ENCODE data around the gene DEPDC5. TPM values are rescaled to one million over a fixed set of nuclear protein-coding genes. Genes with fewer than 3 reads are reported as not detected.

DEPDC5 gene
- total RNA-seq, 1 experiment from 2014 or later: 13.3 TPM

DNA sequence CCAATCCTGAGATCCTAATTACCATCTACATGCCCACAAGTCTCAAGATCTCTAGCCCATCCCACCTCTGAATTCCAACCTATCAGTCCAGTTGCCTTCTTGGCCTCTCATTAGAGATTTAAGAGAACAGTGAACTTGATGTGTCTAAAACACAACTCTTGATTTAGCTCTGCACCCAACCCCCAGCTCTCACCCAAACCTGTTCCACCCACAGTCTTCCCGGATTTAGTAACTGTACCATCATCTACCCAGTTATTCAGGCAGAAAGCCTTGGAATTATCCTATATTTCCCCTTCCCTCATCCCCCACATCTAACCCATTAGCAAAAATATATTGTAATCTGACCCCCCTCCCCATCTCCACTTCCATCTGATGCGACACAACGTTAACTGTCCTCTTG lies 166.5 kb downstream of the DEPDC5 start:
- intact Hi-C loops (cut with micrococcal nuclease): no loop called here
- BruUV-seq (replicated peaks): no TSS peak
- ChIA-PET POLR2A (no interaction called here), CTCF (no interaction called here)
- no peak for DNase-seq (ENCODE audit: unreplicated experiment)
- H3K4me1 Mint-ChIP-seq (ENCODE audit: insufficient read depth, unreplicated experiment): no peaks in the 10 kb centered on the region
- H3K4me3 Mint-ChIP-seq (ENCODE audit: unreplicated experiment): no peak overlapping the region
- H3K27ac Mint-ChIP-seq (ENCODE audit: low read depth, unreplicated experiment): no peak overlapping the region
- peaks cover 8% of the 10 kb centered on the region for H3K27me3 Mint-ChIP-seq (ENCODE audit: insufficient read depth, unreplicated experiment)
- H3K36me3 Mint-ChIP-seq (ENCODE audit: insufficient read depth, unreplicated experiment): no peaks in the 10 kb centered on the region
- peaks cover 7% of the 10 kb centered on the region for H3K9me3 Mint-ChIP-seq (ENCODE audit: unreplicated experiment)
- TF ChIP-seq CTCF (IDR thresholded peaks at IDR 0.05; ENCODE audit: unreplicated experiment): no peak

DNA sequence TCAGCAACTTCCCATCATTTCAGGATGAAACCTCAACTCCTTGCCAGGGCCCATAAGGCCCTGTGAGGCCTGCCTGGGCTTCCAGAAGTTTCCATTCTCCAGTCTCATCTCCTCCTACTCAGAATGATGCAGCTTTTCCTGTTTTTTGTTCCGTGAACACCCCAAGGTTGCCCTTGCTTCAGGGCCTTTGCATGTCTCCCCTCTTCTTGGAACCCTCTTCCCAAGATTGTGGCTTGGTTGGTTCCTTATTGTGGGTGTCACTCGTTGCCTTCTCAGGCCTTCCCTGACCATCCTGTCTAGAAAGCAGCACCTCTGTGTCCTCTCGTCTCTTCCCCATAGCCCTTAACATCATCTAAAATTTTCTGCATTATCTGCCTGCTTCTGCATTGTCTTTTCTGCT lies 167.3 kb downstream of the DEPDC5 start:
- Mint-ChIP-seq H3K27ac (ENCODE audit: low read depth, unreplicated experiment) (no peak overlapping the region), H3K27me3 (ENCODE audit: insufficient read depth, unreplicated experiment) (peaks cover 11% of the 10 kb centered on the region), H3K4me1 (ENCODE audit: insufficient read depth, unreplicated experiment) (no peaks in the 10 kb centered on the region), H3K4me3 (ENCODE audit: unreplicated experiment) (no peak overlapping the region), H3K9me3 (ENCODE audit: unreplicated experiment) (peaks cover 8% of the 10 kb centered on the region), H3K36me3 (ENCODE audit: insufficient read depth, unreplicated experiment) (no peaks in the 10 kb centered on the region)
- no peak for TF ChIP-seq CTCF (IDR thresholded peaks at IDR 0.05; ENCODE audit: unreplicated experiment)
- BruUV-seq (replicated peaks): no TSS peak
- intact Hi-C loops (cut with micrococcal nuclease): no loop called here
- ChIA-PET CTCF (no interaction called here), POLR2A (interaction anchor here (0.7 kb wide), 1 partner anchor 854 kb away, joined by 3 read pairs; no protein-coding TSS in a partner anchor)
- no peak for DNase-seq (ENCODE audit: unreplicated experiment)

DNA sequence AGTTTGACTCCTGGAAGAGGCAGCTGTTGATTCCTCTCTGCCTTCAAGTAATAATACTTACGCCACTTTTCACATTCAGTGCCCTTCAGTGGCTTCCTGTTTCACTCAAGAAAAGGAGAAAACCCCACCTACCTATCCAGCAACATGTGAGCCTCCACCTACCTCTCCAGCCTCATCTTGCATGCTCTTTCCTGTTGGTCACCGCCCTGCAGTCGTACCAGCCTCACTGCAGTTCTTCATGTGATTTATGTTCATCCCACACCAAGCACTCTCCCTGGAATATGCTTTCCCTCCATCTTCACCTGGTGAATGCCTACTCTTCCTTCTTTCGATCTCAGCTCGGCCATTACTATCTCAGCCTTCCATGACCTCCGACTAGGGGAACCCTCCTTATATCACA lies 168.7 kb downstream of the DEPDC5 start:
- ChIA-PET CTCF (interaction anchor here (0.6 kb wide), 2 partner anchors 20 to 226 kb away, joined by 3 read pairs; no protein-coding TSS in a partner anchor), POLR2A (no interaction called here)
- no TSS peak for BruUV-seq (replicated peaks)
- no peaks in the 10 kb centered on the region for H3K36me3 Mint-ChIP-seq (ENCODE audit: insufficient read depth, unreplicated experiment)
- H3K4me1 Mint-ChIP-seq (ENCODE audit: insufficient read depth, unreplicated experiment): no peaks in the 10 kb centered on the region
- H3K27ac Mint-ChIP-seq (ENCODE audit: low read depth, unreplicated experiment): no peak overlapping the region
- H3K9me3 Mint-ChIP-seq (ENCODE audit: unreplicated experiment): peaks cover 8% of the 10 kb centered on the region
- no peak overlapping the region for H3K4me3 Mint-ChIP-seq (ENCODE audit: unreplicated experiment)
- intact Hi-C loops (cut with micrococcal nuclease): no loop called here
- no peak for DNase-seq (ENCODE audit: unreplicated experiment)
- H3K27me3 Mint-ChIP-seq (ENCODE audit: insufficient read depth, unreplicated experiment): peaks cover 12% of the 10 kb centered on the region
- TF ChIP-seq CTCF (IDR thresholded peaks at IDR 0.05; ENCODE audit: unreplicated experiment): no peak

- H3K36me3 Mint-ChIP-seq (ENCODE audit: insufficient read depth, unreplicated experiment): no peaks in the 10 kb centered on the region
- ChIA-PET CTCF (interaction anchor here (0.6 kb wide), 1 partner anchor 20 kb away, joined by 3 read pairs; no protein-coding TSS in a partner anchor), POLR2A (no interaction called here)
- TF ChIP-seq CTCF (IDR thresholded peaks at IDR 0.05; ENCODE audit: unreplicated experiment): no peak
- no TSS peak for BruUV-seq (replicated peaks)
- H3K27me3 Mint-ChIP-seq (ENCODE audit: insufficient read depth, unreplicated experiment): peaks cover 18% of the 10 kb centered on the region
- intact Hi-C loops (cut with micrococcal nuclease): no loop called here
- H3K4me1 Mint-ChIP-seq (ENCODE audit: insufficient read depth, unreplicated experiment): no peaks in the 10 kb centered on the region
- no peak overlapping the region for H3K4me3 Mint-ChIP-seq (ENCODE audit: unreplicated experiment)
- no peak for DNase-seq (ENCODE audit: unreplicated experiment)
- H3K27ac Mint-ChIP-seq (ENCODE audit: low read depth, unreplicated experiment): no peak overlapping the region
- peaks cover 8% of the 10 kb centered on the region for H3K9me3 Mint-ChIP-seq (ENCODE audit: unreplicated experiment)
Measured at GRCh38 chr22:31923136-31923535, 169.3 kb downstream of the DEPDC5 start.

Measured in MCF 10A (cell line).